GM11168 (cell line): ENCODE data around the gene TEX2.

Experiments
- in situ Hi-C: fragments of 300-500 bp; cut with MboI; formaldehyde crosslinking; loops from one replicate; pipeline ENCODE4 v1.12.0; 2022; ENCODE audit warnings: low sequenced_read_pairs; ENCODE audit not compliant: unreplicated experiment

TEX2 gene

DNA sequence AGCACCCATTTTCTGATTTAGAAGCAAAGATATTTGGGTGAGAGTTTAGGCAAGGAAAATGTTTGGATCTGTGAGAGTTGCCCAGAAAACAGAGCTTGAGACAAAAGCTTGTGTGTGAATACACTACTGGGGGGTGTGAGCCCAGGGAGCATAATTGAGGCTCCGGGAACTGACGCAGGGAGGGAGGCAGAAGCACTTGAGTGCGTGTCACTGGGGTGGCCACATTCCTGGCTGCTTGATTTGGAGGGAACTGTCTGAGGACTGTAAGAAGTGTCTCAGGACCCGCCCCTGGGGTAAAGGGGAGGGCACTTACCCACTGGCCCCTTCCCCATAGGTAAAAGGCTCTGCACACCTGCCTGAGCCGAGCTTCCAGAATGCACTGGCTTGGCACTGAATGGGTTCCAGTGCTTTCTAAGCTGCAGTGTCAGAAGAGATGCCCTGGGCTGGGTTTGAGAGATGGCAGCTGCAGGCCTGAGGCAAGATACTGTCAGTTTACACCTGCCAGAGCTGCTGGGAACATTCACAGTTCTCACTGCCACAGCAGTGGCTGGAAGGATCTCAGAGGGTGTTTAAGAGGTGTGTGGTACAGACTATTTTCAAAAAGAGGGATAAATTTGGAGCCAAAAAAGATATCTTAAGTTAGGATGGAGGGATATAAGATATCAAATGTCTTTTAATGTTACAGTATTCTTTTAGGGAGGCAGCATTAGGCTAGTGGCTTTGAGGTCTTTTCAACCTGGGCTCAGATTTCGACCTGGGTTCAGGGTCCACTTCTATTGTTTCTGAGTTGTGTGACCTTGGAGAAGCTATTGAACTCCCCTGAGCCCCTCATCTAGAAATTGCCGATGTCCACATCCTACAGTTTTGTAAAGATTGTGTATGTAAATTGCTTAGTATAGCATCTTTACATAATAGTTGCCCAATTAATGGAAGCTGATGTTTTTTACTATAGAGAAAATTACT lies 6.9 kb upstream of the TEX2 start:
- in situ Hi-C loops, result loop anchor here (10.0 kb wide), 1 partner anchor 105 kb away; no protein-coding TSS in a partner anchor

DNA sequence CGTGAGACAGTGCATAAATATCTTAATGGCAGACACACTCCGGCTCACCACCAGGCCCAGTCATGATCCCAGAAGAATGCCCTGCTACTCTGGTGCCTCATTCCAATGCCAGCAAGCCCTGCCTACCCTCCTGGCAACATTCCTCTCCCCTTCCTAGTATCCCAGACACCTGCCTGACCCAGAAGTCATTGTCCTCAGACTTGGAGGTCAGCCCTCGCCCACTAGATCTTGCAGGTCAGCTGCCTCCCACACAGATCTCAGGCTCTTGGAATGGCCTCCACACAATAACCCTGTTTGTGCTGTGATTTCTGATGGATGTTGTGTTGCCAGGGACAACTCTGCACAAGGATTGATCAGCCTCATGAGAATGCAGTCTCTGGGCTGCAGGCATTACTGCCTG lies 1.8 kb upstream of the TEX2 start:
- in situ Hi-C loops, result loop anchor here (10.0 kb wide), 1 partner anchor 100 kb away; no protein-coding TSS in a partner anchor

DNA sequence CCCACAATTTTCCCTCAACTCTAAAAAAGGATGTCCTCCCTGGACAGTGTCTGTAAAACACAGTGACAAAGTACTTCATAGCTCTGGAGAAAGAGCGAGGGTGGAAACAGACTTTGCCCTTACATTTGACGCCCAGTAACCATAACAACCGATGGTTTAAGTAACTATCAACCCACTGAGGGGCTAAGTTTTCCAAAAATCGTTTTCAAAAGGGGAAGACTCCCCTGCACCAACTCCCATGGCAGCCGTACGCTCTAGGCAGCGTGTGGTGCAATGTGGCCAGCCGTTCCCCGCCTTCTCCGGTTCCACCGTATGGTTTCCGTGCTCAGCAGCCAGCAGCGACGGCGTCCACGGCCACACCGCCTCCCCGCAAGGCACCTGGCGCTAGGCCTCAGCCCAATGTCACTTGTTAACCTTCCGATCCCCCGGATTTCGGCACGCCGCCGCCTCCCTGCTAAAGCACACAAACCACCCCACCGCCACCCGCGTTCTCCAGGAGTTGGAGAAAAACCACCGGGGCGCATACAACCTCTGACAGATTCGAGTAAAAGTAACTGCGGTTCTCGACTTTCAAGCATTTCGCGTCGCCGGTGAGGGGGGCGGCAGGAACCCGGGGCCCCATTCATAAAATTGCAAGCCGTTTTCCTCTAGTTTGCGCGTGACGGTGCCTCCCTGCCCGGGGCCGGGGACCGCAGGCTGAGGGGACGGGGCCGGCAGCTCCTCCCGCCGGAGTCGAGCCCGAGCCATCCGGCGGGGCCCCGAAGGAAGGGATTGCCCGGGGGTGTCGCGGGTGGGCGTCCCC lies 661 bp downstream of the TEX2 start:
- in situ Hi-C loops, result loop anchor here (10.0 kb wide), 1 partner anchor 98 kb away; no protein-coding TSS in a partner anchor

DNA sequence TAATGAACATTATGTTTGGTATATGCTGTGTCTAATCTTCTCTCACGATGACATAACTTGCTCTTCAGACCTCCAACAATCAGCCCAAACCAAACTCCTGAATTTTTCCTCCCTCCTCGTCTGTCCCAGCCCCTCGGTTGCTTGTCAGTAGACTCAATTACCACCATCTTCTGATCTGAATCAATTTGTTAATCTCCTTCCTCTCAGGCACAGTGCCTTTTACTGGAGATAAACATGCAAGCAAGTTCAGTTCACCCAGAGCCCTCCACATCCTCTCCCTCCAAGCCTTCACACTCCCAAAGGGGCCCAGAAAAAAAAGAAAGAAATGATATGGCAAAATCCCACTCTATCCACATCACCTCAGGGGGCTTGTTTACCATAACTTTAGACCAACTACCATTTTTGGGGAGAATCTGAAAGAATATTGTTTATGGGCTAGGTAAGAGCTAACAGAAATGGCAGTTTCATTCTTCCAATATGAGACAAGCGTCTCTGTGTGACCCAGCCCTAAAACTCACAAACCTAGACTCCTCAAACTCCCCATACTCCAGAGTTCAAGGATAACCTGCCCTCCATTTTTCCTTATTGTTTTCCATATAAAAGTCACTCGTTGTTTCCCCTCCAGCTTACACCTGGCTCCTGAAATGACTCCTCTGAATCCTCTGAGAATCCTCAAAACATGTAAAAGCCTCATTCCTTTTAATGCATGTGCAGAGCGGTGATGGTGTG lies 1.5 kb downstream of the TEX2 start:
- in situ Hi-C loops, result loop anchor here (10.0 kb wide), 1 partner anchor 97 kb away; no protein-coding TSS in a partner anchor

DNA sequence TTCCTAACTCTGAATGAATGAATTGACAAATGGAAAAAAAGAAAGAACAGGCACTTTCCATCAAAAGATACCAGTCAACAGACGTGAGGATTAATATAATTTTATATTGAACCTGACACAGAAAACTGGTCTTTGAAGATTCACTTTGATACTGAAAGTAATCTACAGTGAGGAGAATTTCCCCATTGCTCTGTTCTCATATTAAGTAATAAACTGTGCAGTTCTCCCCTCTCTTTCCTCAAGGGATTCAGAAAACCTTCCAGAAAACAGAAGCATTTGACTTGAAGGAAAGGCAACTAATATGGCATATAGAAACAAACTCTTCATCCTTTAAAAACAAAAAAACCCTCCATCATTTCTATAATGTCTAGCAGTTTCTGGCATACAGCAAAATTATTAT lies 2.2 kb downstream of the TEX2 start:
- in situ Hi-C loops, result loop anchor here (10.0 kb wide), 1 partner anchor 96 kb away; no protein-coding TSS in a partner anchor

DNA sequence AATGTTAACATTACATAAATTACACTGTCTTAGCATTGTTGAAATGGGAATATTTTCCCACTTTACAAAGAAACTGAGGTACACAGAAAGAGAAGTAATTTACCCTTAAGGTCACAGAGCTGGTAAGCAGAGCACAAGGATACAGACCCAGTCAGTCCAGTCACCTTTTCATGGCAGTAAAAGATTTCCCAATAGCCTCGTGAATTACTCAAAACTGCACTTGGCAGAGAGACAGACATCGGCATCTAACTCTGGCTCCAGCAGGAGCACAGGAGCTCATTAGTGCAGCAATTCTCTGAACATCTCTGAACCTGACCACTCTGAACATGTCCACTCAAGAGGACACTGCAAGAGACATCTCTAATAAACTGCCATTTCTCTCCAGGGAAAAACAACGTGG lies 3.1 kb downstream of the TEX2 start:
- in situ Hi-C loops, result loop anchor here (10.0 kb wide), 1 partner anchor 95 kb away; no protein-coding TSS in a partner anchor

DNA sequence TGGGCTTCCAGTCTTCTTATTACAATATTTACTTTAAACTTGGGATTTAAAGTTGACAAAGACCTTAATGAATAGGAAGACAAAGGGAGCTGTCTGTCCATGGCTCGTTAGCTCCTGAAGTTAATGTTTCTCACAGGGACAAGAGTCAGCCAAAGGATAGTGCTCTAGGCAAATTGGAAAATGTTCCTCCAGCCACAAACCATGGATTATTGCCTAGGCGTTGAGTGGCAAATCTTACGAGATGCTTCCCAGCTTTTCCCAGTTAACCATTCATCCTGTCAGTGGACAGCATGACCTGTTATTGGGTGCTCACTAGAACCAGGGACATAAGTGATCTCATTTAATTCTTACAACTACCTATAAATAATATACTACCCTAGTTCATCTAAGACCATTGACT lies 3.6 kb downstream of the TEX2 start:
- in situ Hi-C loops, result no loop called here

DNA sequence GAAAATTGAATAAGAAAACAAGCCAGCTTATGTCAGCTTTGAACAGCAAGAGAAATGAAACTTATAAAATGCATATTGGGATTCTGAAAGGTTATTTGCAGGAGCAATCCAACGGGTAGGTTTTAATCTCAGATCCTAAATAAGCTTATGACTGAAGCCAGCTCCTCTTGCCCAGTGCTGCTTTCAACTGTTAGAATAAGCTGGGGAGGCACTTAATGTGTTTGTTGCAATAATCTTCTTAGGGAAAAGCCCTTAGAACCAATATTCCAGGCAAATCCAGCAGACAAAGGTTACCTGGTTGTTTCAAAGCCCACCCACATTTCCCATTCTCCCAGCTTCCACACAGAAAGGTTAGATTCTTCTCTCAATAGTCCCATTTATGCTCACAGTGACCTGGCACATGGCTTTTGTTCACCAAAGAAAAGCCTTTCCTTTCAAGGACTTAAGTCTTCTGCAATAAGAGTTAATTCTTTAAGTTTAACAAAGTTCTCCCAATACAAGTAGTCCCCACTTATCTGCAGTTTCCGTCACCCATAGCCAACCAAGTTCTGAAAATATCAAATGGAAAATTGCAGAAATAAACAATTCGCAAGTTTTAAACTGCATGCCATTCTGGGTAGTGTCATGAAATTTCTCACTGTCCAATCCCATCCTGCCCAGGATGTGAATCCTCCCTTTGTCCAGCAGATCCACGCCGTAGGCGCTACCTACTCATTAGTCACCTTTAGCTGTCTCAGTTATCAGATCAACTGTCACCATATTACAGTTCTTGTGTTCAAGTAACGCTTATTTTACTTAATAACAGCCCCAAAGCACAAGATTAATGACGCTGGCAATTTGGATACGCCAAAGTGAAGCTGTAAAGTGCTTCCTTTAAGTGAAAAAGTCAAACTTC lies 5.9 kb downstream of the TEX2 start:
- in situ Hi-C loops, result no loop called here

DNA sequence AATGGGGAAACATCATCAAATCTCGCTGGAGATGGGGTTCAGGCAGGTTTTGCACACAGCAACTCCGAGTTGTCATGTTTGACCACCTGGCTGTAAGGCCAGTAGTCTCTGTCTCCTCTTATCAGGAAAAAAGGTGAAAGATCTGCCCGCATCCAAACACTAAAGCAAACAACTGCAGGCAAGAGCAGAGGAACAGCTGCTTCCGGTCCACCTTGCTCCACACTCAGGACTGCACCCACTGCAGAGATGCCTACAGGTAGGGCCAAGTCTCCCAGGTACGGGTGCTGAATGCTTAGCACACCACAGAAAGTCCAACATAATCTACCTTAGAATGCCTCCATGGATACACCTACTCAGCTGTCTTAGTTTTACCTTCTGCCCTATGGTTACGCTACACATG lies 7.3 kb downstream of the TEX2 start:
- in situ Hi-C loops, result no loop called here

DNA sequence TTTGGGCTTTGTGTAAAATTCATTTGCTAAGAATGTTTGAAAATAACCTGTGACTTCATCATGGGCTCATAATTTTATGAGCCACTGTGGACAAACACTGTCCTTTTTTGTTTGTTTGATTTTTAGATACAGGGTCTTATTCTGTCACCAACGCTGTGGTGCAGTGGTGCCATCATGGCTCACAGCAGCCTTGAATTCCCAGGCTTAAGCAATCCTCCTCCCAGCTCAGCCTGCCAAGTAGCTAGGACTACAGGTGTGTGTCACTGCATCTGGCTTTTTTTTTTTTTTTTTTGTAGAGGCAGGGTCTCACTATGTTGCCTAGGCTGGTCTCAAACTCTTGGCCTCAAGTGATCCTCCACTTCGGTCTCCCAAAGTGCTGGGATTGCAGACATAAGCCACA lies 8.3 kb downstream of the TEX2 start:
- in situ Hi-C loops, result no loop called here

DNA sequence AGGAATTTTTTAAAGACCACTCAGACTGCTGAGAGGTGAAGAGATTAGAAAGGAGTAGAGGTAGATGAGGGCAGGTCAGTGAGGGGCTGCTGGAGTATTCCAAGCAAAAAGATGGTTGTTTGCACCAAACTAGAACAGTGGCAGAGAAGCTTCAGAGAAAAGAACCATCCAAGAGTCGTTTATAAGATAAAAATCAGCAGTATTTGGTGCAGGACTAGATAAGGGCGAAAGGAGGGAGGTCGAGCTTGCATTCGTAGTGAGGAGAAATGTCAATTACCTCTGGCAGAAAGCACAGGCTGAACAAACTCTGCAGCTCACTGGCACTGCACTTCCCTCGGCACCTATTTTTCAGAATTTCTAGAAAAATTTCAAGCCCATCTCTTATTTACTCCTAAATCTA lies 9.6 kb downstream of the TEX2 start:
- in situ Hi-C loops, result no loop called here

DNA sequence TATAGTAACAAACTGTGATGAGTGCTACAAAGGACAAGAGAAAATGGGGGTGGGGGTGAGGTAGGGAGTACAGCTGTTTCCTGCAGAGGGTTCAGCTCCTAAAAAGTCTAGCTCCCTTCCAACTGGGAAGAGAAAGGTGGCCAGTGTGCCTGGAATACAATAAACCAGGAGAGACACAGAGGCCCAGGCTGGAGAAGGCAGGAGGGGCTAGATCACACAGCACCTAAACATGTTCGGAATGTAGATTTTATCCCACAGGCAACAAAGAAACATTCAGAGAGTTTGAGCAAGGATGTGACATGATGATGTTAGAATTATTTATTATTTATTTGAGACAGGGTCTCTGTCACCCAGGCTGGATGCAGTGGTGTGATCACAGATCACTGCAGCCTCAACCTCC lies 10.2 kb downstream of the TEX2 start:
- in situ Hi-C loops, result no loop called here

DNA sequence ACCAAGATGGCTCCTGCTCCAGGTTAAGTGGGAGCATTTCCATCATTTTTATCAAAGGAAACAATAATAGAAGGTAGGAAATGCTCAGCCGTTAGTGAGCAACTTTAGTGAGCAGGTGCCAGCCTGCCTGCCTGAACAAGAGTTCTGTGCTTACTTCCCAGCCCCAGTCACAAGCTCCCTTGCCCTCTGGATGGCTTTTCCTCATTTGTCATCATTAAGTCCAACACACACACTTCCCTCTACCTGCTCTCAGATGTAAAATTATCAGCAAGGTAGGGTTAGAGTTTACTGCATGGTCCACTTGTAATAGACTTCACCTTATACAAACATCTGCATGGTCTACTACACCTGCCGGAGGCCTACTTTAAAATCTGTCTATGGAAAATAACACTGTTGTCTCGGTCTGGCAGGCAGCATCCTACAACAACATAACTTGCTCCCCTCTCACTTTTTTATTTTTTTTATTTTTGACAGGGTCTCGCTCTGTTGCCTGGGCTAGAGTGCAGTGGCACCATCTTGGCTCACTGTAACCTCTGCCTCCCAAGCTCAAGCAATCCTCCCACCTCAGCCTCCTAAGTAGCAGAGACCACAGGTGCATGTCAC lies 12.7 kb downstream of the TEX2 start:
- in situ Hi-C loops, result no loop called here

DNA sequence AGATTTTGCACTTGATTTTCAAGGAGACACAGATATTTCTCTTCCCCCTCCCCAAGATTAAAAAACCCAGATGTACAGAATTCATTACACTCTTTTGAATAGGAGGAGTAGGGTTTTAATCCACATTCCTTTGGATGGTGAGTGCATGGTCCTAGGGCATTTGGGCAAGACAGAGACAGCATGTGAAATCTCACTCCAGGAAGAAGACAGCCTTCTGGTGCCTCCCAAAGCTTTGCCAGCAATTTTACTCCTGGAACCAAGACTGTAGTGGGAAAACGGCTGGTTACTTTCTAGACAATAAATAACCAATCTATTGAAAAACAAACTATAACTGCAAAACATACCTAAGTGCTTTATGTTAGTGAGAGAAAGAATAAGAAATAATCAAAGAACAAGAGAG lies 15.2 kb downstream of the TEX2 start:
- in situ Hi-C loops, result no loop called here

DNA sequence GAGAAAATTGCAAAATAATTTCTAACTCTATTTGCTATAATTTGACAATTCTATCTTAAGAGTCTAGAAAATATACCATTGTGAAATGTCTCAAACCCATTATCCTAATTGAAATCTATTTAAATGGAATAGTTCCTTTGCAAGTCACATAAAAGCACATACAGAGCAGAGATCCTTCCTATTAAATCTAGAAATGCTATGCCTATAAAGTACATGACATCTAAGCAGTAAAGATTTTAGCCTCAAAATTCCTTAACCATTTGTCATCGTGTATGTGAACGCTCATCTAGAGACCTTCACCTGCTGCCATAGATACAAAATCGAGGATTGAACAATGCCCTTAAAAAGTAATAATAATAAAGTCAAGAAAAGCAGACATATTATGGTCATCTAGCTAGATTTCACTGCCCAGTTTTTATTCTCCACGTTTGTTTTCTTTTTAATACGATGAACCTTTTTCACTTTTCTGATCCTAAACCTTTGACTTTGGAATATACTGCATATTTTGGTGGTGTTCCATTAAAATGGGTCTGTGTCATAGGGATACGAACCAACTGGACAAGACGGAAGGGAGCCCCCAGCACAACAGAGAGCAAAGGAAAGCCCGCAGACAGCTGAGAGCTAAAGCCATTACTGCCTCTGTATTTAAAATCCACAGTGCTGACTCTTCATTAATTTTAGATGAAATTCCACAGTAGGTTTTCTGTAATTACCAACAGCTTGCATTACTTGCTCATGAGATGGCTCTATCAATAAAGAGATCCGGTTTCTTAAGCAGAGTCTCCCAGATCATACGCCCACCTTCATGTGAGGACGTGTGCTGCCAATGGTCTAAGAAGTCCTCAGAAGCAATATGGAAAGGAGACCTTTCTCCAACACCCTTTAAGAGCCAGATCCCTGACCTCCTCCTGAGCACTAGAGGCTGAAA lies 17.6 kb downstream of the TEX2 start:
- in situ Hi-C loops, result no loop called here

DNA sequence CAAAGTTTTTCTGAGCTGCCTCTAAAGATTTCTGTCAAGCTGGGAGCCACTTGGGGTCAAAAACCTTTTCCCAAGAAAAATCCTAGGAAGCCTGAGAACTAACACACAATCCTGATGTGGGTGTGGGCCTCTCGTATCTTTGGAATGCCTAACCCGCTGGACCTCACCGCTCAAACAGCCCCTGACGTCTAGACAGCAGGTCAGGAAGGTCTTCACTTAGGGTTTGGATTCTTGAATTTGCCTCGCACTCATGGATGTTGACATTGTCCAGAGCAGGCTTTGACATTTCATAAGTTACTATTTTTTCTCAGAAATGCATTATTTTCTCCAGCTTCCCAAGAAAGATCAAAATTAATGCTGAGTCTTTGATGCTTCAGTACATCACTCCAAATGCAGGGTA lies 18.9 kb downstream of the TEX2 start:
- in situ Hi-C loops, result no loop called here

DNA sequence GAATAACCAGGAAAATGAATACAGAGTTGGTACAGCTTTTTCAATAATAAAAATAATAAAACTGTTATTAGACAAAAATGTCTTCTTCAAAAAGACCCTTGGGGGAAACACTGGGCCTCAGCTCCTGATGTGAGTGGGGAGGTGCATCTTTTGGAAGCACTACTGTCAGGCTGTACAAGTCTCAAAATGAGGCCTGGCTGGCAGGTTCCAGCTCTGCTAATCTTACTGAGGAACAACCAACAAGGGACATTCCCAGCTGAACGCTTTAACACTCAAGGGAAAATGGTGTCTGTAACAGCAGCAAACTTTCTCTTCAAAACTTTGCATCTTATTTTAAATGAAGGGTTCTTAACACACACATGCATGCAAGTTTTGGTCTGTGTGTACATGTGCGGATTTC lies 19.7 kb downstream of the TEX2 start:
- in situ Hi-C loops, result no loop called here

DNA sequence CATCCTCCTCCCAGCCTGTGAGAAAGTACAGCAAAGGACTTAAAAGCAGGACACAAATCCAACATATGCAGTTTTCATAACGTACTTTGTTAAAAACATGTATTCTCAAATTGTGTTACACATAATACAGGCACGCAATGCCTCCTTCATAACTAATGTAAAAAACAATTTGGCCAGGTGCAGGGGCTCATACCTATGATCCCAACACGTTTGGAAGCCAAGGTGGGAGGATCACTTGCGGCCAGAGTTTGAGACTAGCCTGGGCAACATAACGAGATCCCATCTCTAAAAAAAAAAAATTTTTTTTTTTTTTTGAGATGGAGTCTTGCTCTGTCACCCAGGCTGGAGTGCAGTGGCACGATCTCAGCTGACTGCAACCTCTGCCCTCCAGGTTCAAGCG lies 20.4 kb downstream of the TEX2 start:
- in situ Hi-C loops, result no loop called here
